ENCODE data around the gene EHMT1.
"Not testable (repeated sequence)": the region's sequence is repeated elsewhere in the genome, so short reads cannot be mapped to it uniquely, and the experiment has no call there.

Gene EHMT1

DNA sequence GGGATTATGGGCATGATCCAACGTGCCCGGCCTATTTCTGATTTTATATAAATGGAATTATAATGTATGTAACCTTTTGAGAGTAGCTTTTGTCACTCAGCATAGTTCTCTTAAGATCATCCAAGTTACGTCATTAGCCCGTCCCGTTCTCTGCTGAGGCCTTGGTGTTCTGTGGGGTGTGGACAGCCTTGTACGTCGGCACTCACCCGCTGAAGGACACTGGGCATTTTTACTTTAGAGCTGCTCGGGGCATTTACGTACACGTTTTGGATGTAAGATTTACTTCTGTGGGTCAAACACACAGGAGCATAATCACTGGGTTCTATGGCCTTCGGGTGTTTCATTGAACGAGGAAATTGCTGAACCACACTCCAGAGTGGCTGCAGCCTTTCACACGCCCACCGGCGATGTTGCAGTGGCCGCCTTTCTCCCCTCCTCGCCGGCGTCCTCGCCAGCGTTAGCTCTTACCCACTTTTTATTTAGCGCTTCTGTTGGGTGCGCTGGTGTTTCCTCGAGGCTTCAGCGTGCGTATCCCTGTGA is 101.8 kb downstream of the EHMT1 start:
- no peak for DNase-seq (ENCODE audit: low read depth)

DNA sequence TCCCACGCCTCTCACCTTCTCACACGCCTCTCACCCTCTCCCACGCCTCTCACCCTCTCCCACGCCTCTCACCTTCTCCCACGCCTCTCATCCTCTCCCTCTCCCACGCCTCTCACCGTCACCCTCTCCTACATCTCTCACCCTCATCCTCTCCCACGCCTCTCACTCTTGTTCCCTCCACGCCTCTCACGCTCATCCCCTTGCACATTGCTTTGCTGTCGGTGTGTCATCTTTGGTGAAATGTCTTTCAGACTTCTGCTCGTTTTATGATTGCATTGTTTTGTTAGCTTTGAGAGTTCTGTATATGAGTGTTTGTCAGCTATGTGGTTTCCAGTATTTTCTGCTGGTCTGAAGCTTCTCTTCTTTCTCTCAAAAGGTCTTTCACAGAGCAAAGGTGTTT is 102.7 kb downstream of the EHMT1 start:
- no peak for DNase-seq (ENCODE audit: low read depth)

DNA sequence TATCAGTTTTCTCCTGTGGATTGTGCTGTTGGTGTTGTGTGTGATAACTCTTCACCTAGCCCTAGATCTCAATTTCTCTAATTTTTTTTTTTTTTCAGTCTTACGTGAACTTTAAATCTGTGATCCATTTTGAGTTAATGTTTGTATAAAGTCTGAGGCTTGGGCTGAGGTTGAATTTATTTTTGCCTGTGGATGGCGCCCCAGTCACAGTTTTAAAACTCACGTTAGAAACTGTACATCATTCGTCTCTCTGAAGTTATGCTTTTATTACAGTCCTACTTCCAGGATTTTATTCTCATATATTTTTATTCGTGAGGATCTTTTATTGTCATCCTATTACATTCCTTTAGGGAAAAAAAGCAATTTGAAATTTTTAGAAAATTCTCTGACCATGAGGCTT is 103.1 kb downstream of the EHMT1 start:
- no peak for DNase-seq (ENCODE audit: low read depth)

DNA sequence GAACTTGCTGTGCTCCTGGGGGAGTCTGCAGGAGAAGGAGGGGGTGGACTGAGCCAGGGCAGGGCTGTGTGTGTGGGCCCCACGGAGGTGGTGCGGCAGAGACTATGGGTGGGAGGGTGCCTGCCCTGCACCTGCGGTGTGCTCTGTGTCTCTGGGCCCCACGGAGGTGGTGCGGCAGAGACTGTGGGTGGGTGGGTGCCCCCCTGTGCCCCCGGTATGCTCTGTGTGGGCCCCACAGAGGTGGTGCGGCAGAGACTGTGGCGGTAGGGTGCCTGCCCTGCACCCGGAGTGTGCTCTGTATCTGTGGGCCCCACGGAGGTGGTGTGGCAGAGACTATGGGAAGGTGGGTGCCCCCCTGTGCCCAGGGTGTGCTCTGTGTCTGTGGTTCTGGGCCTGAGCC is 103.7 kb downstream of the EHMT1 start:
- no peak for DNase-seq (ENCODE audit: low read depth)

DNA sequence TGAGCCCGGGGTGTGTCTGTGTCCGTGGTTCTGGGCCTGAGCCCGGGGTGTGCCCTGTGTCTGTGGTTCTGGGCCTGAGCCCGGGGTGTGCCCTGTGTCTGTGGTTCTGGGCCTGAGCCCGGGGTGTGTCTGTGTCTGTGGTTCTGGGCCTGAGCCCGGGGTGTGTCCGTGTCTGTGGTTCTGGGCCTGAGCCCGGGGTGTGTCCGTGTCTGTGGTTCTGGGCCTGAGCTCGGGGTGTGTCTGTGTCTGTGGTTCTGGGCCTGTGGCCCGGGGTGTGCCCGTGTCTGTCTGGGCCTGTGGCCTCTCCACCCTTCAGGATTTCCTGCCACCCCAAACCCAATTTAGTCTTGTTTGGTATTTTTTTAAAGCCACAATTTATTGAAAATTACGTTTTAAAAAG is 104.6 kb downstream of the EHMT1 start:
- not testable (repeated sequence) for DNase-seq (ENCODE audit: low read depth)

DNA sequence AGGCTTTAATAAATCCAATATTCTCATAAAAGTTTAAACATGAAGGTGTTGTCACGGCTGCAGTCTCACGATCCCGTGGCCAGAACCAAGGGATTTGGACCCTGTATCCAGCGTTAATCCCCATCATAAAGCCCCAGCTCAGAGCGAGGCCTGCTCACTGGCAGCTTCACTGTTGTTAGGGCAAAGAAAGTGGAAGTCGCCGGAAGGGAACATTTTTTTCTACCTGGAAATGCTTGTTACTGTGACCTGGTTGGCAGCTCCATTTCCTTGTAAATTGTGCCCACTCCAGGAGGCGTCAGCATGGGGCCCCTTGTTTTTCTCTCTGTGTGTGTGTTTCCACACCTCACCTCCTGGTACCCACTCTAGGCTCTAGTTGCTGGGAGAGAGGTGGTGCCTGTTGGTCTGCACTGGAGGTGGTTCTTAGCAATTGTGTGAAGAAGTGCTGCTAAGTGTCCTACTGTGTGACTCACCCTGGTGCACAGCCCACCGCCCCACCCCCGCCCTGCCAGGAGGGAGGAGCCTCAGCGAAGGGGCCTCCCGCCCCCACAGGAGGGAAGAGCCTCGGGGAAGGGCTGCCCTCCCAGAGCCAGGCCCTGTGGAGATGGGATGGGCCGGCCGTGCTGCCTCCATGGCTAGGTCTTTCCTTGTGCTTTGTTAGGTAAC is 105.1 kb downstream of the EHMT1 start:
- DNase-seq (ENCODE audit: low read depth), result no peak

DNA sequence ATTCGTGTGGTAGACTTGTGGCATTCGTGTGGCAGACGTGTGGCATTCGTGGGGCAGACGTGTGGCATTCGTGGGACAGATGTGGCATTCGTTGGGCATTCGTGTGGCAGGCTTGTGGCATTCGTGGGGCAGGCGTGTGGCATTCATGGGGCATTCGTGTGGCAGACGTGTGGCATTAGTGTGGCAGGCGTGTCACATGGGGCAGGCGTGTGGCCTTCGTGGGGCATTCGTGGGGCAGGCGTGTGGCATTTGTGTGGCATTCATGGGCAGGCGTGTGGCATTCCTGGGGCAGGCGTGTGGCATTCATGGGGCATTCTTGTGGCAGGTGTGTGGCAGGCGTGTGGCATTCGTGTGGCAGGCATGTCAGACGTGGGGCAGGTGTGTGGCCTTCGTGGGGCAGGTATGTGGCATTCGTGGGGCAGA is 106.0 kb downstream of the EHMT1 start:
- DNase-seq (ENCODE audit: low read depth), result no peak

DNA sequence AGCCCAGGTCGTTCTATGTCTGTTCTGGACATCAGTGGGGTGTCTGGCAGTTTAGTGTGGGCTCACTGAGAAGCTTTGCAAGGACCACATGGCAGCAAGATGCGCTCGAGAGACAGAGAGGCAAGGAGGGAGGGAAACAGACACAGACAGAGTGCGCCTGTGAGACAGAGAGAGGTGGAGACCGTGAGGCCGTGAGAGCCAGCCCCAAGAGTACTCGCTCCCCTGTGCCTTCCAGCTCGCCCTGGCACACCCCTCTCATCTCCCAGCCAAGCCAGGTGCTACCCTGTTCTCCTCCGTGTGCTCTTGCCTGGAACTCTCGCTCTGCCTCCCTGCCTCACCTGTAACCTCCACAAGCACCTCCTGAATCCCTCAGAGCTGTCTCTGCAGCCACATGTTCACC is 106.8 kb downstream of the EHMT1 start:
- DNase-seq (ENCODE audit: low read depth), result no peak

DNA sequence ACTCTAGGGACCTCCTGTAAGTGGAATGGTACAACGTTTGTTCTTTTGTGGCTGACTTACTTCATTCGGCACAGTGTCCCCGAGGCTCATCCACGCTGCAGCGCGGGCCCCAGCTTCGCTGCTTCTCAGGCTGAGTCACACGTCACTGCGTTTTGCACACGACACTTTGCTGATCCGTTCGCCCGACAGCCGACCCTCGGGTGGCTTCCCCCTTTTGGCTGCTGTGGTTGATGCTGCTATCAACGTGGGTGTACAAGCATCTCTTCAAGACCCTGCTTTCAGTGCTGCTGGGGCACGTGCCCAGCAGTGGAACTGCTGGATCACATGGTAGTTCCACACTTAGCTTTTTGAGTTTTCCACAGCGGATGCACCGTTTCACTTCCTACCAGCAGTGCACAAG is 107.5 kb downstream of the EHMT1 start:
- DNase-seq (ENCODE audit: low read depth), result not testable (repeated sequence)

DNA sequence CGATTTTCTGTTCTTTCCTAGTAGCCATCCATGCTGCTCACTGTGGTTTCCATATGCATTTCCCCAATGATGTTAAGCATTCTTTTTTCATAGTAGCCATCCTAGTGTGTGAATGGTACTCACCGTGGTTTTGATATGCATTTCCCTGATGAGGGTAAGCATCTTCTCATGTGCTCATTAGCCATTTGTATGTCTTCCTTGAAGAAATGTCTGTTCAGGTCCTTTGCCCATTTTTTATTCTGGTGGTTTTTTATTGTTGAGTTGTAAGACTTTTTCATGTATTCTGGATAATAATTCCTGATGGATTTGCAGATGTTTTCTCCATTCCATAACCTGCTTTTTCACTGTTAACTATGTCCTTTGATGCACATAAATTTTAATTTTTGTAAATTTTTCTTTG is 108.0 kb downstream of the EHMT1 start:
- DNase-seq (ENCODE audit: low read depth), result no peak

DNA sequence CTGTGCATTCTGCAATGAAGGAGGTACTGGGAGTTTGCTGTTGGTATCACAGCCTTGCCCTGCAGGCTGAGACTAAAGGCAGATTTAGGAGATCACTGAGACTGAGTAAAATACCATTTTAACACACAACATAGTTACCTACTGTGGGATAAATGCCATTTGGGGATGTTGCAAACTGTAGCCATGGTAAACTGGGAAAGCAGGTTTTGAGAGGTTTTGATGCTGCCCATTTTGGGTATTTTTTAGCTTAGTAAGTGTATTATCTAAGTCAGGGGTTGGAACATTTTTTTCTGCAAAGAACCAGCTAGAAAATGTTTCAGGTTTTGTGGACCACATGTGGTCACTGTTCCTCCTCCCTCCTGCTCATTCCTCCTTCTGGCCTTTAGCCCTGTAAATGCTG is 108.9 kb downstream of the EHMT1 start:
- DNase-seq (ENCODE audit: low read depth), result no peak

DNA sequence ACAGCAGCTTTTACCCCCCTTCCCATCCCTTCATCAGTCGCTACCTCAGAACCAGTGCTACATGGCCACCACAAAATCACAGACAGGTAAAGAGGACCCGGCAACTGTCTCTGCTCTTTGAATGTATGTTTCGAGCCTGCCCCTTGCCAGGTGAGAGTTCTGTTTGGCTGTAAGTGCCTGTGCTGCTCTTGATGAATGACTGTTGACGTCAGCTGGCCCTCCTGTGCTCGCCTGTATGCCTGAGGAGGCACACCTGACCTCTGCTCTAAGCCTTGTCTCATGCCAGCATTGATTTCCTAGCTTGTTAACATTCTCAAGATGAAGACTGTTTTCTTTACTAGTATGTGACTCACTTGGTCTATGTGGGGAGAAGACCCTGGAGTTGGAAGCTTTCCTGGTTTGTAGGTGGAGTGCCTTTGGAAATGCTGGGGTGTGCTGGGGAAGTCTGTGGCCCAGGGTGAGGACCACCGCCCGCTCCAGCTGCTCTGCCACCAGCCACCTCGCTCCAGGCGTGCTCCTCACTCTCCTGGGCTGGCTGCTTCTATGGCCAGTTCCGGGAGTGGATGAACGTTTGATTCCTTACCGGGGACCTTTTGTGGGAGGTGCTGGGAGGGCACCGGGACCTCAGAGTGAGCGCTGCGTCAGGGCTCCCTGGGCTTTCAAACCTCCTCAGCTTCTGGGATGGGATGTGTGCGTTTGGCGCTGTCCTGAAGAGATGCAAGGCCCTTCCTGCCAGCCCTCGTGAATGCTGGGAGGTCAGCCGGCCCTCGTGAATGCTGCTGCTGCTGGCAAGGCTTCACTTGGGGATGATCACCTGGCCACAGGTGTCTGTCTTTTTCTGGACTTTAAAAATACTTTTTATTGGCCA is 109.9 kb downstream of the EHMT1 start:
- DNase-seq (ENCODE audit: low read depth), result no peak

DNA sequence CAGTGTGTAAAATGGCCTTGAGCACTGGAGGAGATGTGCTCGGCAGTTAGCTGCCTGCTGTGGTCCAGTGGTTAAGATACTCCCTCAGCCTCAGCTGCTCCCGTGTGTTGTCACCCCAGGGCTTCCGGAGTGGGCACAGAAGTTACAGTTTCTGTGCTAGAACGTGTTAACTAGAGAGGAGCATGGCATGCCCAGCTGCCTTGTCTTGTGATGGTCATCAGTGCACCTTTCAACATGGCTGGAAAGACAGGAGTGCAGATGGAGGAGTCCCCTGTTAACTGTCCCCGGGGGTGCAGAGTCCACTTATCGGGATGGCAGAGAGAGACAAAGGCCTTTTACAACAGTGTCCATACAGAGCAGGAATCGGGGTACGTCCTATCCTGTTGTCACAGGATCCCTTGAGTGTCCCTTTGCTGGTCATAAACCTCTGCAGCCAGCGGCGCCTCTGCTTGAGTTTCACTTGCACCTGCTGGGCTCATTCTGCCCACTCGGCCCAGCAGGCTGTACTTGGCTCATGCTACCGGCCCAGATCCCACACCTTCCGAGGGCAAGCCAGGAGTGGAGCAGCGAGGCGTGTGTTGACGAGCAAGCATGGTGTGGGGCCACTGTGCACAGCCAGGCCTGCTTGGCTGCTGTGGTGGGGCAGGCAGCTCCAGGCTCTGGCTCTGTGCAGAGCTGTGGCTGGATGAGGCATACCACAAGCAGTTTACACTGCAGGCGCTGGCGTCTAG is 112.6 kb downstream of the EHMT1 start:
- no peak for DNase-seq (ENCODE audit: low read depth)

DNA sequence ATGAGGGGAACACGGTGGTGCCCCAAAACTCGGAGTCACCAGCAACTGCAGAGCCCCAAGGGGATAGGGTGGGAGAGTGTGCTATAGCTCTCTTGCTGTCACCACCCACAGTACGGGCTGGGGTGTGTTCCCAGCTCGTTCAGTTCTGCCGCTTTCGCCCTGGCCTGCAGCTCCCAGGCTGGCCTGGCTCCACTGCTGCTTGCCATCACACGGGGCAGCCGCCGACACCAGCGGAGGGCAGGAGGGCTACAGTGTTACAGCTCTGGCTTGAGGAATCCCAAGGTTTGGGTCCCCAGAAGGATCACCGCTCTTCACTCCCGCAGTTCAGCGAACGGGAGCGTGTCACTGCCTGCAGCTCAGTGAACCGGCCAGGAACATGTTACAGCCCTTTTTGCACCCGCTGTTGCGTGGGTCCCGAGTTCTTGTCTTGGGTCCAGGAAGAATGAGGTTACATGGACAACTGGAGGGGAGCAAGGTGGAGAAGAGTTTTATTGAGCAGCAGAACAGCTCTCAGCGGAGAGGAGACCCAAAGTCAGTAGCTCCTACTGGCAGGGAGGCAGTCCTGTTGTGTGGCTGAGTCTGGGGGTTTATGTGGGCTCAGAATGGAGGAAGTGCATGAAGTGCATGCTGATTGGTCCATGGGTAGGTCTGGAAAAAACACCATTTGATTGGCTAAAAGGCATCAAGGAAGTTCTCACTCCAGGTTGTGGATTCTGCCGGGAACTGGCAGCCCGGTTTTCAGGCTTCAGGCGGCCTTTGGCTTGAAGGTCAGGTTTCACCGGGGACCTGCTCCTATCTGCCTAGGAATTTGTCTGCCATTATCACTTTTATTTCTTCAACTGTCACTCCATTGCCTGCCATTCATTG is 113.4 kb downstream of the EHMT1 start:
- no peak for DNase-seq (ENCODE audit: low read depth)

DNA sequence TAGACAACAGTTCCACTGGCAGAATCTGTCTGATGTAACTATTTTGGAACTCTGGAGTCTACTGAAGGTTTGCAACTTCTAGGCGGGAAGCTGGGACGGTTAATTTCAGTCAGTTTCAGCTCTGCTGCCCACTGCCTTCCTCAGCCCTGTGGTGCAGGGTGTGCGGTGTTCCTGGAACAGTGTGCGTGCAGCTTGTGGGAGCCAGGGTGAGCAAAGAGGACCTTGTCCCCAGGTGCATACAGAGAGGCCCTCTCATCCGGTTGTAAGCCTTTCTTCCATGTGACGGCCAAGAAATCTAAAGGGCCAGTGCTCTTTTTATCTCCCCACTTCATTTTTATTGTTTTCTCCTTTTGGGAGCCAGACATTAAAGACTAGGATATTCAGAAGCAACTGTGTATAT is 114.6 kb downstream of the EHMT1 start:
- no peak for DNase-seq (ENCODE audit: low read depth)

DNA sequence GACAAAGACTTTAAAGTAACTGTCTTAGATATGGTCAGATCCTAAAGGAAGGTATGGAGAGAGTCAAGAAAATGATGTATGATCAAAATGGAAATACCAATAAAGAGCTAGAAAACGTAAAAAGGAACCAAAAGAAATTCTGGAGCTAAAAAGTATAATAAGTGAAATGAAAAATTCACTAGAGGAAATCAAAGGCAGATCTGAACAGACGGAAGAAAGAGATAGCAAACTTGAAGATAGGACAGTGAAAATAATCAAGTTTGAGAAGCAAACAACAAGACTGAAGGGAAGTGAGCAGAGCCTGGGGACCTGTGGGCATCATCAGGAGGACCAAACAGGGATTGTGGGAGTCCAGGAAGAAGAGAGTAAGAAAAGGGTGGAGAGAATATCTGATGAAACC is 115.4 kb downstream of the EHMT1 start:
- DNase-seq (ENCODE audit: low read depth), result no peak

DNA sequence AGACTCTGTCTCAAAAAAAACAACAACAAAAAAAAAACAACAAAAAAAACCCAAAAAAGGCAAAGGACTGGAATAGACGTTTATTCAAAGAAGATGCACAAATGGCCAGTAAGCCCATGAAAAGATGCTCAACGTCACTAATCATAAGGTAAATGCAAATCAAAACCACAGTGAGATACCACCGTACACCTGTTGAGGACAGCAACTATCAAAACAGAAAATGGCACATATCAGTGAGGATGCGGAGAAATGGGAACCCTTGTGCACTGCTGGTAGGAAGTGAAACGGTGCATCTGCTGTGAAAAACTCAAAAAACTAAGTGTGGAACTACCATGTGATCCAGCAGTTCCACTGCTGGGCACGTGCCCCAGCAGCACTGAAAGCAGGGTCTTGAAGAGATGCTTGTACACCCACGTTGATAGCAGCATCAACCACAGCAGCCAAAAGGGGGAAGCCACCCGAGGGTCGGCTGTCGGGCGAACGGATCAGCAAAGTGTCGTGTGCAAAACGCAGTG is 119.4 kb downstream of the EHMT1 start:
- DNase-seq (ENCODE audit: low read depth), result not testable (repeated sequence)

DNA sequence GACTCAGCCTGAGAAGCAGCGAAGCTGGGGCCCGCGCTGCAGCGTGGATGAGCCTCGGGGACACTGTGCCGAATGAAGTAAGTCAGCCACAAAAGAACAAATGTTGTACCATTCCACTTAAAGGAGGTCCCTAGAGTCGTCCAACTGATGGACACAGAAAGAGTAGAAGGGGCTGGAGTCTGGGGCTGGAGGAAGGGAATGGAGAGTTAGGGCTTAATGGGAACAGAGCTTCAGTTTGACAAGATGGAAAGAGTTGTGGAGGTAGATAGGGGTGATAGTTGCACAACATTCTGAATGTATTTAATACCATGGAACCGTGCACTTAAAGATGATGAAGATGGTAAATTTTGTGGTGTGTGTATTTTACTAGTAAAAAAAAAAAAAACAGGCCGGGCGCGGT is 119.9 kb downstream of the EHMT1 start:
- no peak for DNase-seq (ENCODE audit: low read depth)

DNA sequence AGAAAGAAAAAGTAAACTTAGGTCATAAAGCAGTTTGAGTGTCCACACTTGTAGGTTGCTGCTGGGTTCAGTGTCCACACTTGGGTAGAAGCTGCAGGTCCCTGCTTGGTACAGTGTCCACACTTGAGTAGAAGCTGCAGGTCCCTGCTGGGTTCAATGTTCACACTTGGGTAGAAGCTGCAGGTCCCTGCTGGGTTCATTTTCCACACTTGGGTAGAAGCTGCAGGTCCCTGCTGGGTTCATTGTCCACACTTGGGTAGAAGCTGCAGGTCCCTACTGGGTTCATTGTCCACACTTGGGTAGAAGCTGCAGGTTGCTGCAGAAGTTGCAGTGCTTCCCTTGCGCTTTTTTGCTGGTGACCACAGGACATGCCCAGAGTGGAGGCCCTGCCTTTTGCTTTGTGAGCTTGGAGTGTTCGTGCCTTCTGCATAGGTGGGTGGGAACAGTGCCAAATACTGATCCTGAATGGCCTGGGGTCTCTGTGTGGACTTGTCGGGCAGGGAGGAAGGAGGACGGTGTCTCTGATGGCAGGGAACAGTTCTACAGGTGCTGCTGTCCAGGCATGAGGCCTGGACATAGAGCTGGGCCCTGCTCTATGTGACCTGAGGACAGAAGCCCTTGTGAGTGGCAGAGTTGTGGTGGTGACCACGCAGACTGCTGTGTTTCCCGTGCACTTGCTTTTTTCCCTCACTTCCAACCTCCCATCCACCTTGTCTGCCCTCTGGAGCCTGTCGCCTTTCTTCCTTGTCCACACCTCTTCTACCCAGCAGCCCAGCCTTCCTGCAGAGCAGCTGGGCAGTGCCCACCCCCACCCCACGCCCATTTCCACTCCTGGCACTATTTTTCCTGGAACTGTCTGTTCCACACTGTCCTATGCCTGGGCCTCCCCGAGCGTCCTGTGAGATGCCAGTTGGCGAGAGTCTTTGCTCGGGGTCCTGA is 120.8 kb downstream of the EHMT1 start:
- no peak for DNase-seq (ENCODE audit: low read depth)

DNA sequence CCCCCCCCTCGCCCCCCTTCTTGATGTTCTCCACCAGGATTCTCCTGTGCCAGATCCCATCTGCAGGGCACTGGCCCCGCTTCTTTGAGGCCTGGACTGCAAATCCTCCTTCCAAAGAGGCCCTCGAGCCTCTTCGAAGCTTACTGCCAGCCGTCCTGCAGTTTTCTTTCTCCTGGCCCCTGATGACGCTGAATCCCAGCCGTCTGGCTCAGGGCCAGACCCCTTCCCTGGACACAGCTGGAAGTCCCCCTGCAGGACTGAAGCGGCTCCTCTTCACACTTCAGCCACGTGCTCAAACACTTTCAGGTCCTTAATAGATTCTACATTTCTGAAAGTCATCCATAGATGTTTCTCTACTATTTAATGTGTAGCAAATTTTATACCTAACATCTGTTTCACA is 121.5 kb downstream of the EHMT1 start:
- no peak for DNase-seq (ENCODE audit: low read depth)
